C1 segment of cervical spinal cord (tissue), 14 donors: ENCODE measurements around the gene DBH.

Source experiments
- DNase-seq, 14 donors: peaks; one replicate each; lab custom pipeline; 2025; lab: John Stamatoyannopoulos, UW

Gene DBH

DNA sequence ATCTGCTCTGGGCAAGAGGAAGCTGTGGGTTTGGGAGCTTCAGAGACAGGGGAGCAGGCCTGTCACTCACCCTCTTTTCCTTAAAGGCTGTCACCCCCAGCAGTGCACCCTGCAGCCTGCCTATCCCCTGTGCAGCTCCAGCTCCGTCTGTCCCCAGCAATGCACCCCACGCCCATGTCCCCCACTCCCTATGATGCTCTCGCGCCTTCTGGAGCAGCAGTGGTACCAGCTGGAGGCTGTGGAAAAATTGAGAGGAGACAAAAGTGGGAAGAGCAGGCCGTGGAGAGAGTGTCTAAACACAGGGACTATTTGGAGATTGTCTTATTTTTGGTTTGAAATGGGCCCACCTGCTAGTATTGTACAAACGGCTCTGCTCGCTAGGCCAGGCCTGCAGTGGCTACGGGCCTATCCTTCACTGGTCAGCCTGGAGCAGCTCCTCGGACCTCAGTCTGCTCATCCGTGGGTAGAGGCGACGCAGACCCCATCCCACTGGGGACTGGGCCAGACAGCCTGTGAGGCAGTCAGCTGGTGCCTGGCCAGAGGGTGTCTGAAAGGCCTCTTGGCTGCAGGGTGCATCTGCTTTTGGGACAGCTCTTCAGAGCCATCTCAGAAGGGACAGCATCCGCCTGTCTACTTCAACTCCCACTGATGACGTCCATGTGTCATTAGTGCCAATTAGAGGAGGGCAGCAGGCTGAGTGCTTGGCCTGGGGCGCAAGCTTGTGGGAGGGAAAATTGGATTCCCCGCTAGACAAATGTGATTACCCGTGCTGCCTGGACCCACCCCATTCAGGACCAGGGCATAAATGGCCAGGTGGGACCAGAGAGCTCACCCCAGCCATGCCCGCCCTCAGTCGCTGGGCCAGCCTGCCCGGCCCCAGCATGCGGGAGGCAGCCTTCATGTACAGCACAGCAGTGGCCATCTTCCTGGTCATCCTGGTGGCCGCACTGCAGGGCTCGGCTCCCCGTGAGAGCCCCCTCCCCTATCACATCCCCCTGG, at the start of gene DBH:
TSS of gene DBH (plus strand) at position 831 of the 999 bp plus-strand sequence. CDS start at position 840, 9 bp downstream.
- no peak for DNase-seq

GRCh38 chr9:133587051-133587450, 49.1 kb upstream of the DBH start:
- DNase-seq, result no peak

DNA sequence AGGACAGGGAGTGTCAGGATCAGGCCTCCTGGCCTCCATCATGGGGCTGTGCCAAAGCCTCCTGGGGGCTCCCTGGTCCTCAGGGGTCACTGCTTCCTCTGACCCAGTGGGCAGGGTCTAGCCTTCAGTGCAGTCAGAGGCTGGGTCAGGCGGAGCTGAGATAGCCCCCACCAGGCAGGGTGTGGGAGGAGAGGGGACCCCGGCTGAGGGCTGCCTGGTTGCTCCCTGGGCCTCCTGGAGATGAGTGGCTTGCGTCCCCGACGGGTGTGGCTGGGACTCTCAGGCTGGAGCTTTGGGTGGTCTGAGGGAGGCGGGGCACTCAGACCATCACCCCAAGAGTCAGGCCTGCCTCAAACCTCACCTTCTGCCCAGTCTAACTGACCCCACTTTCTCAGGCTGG, 48.7 kb upstream of the DBH start:
- no peak for DNase-seq

DNA sequence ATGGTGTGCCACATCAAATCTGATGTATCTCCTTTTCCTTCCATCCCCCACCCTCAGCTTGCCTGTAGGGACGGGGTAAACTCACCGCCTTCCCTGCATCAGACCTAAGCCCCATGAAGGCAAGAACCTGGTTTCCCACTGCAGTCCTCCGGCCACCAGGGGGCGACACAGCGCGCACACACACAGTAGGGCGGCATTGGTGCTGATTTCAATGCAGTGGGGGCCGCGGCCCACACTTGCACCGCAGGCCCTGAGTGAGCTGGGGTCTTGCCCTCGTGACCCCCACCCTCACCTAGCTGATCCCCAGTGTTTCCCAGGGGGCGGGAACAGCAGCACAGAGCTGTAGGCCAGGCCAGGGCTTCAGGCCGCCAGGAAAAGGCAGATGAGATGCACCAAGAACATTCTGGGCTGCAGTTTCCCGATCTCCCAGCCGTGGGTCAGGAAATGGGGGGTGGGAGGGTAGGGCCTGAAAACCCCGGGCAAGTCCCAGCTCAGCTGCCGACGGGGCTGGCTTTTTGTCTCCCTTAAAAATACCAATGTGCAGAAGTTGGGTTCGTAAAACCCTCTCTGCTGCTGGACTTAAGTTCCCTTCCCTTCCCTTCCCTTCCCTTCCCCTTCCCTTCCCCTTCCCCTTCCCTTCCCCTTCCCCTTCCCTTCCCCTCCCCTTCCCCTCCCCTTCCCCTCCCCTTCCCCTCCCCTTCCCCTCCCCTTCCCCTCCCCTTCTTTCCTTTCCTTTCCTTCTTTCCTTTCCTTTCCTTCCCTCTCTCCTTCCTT, 46.5 kb upstream of the DBH start:
- DNase-seq, result no peak

GRCh38 chr9:133590231-133590855, 45.8 kb upstream of the DBH start:
- DNase-seq, result no peak

DNA sequence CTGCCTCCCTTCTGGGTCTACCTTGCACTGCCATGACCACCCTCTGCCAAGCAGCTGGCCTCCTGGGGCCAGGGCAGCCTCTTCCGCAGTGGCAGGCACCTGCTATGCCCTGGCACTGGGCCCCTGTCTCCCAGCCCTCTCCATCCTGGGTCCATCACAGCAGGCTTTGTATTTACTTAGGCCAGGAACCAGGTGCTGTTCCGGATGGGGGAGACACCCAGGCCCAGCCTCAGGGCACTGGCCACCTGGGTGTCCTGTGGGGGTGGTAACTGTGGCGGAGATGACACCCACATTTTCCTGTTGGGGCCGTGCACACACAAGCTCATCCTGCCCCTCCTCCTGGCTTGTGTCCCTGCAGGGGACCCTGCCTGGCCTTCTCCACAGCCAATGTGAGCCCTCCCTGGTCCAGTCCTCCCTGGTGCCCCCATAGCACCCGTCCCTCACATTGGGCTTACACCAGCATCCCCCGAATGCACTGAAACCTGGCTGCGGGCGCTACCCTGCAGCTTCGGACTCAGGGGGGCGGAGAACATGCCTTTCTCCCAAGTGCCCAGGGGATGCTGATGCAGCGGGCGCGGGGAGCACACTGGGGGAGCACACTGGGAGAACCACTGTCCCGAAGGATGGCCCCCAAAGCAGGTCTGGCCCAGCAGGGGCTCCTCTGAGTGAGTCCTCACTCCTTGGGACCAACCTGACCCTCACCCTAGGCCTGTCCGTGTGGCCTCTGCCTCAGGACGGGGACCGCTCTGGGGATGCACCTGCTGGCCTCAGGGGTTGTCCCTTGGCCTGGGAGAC, 44.9 kb upstream of the DBH start:
- no peak for DNase-seq

DNA sequence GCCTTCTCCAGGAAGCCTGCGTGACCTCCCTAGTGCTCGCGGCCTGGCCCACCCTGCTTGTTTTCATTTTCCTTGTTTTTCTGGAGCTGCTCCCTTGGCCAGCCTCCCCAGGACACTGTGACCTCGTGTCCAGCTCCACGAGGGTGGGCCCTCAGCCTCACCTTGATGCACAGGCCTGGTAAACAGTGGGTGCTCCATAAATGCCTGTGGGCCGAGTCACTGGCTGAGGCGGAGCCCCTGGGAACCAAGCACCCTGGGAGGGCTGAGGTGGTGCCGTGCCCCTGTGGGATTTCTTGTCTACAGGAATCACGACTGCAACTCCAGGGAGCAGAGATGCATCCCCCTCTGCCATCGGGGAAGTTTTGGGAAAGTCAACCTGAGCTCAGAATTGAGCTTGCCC, 44.2 kb upstream of the DBH start:
- DNase-seq, result no peak

DNA sequence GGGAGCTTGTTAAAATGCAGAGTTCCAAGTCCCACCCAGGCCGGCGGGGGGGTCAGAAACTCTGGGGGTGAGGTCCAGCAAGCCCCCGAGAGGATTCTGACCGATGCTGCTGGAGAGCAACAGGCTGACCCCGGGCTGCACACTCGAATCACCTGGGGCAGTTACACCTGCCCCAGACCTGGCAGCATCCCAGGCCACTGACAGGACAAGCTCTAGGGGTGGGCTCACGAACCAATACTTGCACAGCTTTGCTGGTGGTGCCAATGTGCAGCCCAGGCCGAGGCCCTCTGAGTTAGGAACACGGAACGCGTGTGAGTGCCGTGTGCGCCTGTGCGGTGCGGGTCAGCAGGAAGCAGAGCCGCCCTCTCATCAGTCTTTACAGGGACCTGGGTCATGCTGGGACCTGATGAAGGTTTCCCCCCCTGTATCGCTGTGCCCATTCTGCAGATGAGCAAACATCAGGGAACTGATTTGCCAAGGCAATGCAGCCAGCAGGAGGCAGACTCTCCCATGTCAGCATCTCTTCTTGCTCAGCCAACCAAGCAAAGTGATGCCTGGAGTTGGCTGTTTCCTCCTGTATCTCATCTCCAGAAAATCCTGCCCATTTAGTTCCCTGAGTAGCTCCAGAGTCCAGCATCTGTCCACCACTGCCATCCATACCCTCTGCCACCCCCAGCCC, 43.3 kb upstream of the DBH start:
- no peak for DNase-seq

DNA sequence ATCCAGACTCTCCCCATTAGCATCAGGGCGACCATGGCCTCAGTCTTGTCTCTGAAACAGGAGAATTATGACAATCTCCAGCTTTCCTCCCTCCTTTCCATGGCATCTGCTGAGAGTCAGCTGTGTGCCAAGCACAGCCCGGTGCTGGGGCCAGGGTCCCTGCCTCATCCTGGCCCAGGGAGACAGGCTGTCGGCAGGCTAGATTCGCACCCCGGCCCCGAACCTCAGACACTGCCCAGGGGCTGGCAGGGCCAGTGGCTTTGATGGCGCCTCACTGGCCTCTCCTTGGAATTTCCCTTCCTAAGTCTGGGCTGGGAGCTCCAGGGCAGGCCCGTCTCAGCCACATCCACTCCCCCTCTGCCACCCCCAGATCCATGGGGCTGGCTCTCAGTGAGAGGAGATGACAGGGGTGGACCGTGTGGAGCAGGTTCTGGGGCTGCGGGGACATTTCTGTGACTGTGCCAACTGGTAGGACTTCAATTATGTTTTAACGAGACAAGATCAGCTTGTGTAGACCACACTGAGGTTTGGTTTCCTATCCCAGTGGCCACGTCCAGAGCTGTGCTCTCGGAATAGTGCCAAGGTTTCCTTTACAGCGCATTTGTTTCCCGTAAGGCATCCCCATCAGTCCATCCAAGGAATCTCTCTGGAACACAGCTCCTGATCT, 42.4 kb upstream of the DBH start:
- DNase-seq, result no peak

DNA sequence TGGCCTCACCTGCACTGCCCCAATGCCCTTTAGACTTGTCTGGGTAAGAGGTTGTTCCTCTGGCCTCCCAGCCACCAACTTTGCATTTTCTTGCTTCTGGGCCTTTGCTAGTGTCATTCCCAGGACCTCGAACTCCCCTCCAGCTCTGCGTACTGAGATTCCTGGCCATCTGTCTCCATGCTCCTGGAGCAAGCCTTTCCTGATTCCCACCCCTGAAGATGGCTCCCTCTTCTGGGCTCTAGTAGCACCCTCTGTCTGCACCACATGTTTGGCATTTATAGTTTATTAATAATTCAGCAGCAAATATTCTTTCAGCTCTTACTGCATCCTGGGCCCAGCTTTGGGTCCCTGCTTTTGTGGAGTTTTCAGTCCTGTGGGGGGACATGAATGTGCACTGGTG, 41.9 kb upstream of the DBH start:
- DNase-seq, result no peak

DNA sequence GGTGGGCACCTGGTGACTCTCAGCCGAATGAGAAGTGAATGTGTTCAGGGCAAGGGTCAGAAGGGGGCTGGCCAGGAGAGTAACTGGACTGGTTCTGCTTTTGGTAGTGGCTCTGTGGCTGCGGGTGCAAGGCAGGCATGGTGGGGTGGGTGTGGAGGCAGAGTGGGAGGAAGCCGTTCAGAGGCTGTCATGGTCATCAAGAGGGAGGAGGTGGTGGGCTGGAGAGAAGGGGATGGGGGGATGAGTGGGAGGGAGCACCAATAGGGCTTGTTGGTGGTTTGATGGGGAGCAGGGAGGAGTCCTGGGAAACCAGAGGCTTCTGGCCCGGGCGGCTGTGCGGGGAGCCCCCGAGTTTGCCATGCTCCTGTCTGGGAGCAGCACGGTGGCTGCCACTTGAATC, 40.3 kb upstream of the DBH start:
- DNase-seq, result no peak

GRCh38 chr9:133597316-133597957, 38.7 kb upstream of the DBH start:
- no peak for DNase-seq

DNA sequence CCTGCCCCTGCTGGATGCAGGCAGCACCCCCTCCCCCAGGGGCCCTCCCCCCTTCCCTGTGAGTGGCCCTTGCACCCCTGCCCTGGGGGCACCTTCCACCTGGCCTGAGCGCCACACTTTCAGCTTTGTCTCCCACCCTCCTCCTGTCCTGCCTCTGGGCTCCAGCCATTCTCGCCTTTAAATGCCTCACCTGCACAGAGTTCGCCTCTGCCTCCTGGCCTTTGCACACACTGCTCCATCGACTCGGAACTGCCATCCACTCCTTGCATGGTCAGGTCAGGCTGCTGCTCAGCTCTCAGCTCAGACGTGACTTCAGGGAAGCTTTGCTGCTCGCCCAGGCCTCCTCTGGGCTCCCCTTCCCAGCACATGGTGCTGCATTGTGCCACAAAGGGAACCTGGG, 37.2 kb upstream of the DBH start:
- no peak for DNase-seq

DNA sequence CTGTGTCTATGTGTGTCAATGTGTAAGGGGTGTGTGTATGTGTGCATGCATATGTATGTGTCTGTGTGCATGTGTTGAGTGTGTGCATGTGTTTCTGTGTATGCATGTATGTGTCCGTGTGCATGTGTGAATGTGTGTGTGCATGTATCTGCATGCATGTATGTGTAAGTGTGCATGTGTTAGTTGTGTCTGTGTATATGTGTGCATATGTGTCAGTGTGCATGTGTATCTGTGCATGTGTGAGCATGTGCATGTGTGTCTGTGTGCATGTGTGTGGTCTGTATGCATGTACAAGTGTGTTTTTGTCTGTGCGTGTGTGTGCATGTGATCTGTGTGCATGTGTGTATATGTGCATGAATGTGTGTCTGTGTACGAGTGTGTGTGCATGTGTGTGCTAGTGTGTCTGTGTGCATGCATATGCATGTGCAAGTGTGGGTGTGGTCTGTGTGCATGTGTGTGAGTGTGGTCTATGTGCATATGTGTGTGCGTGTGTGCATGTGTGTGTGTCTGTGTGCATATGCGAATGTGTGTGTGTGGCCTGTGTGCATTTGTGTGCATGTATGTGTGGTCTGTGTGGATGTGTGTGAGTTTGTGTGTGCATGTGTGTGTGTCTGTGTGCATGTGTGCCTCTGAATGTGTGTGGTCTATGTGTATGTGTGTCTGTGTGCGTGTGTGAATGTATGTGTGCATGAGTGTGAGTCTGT, 36.5 kb upstream of the DBH start:
- DNase-seq, result no peak

DNA sequence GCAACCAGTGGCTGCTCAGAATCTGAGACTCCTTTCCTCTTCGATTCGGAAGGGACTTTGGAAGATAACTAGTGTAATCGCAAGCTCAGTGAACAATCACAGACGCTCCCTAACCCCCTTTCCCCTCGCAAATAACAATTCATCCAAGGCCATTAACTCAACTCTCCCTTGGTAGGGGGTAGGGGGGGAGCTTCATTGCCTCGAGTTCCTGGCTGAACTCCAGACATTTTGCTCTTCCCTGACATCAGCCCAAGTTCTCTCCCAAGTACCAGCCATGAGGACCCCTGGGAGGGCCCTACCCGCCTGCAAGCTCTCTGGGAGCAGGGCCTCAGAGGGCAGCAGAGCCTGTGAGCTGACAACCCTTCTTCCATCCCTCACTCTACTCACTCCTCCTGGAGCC, 35.4 kb upstream of the DBH start:
- no peak for DNase-seq

- DNase-seq, result no peak
These were observed 34.4 kb upstream of the DBH start for GRCh38 chr9:133601746-133602145.

DNA sequence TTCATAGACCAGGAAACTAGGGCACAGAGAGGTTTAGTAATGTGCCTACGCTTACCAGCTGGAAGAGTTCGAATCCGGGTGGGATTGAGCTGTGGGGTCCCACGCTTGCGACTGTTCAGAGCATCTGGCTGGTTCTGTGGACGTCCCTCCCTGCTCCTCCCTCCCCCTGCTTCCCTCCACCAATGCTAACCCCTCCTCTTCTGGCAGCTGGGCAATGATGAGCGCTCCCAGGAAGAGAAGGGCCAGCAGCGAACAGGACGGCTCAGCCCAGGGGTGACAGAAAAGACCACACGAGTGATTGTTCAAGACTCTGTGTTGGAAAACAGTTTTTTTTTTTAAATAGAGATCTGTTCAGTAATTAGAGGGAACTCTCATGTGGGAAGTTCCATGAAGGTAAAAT, 33.9 kb upstream of the DBH start:
- no peak for DNase-seq

DNA sequence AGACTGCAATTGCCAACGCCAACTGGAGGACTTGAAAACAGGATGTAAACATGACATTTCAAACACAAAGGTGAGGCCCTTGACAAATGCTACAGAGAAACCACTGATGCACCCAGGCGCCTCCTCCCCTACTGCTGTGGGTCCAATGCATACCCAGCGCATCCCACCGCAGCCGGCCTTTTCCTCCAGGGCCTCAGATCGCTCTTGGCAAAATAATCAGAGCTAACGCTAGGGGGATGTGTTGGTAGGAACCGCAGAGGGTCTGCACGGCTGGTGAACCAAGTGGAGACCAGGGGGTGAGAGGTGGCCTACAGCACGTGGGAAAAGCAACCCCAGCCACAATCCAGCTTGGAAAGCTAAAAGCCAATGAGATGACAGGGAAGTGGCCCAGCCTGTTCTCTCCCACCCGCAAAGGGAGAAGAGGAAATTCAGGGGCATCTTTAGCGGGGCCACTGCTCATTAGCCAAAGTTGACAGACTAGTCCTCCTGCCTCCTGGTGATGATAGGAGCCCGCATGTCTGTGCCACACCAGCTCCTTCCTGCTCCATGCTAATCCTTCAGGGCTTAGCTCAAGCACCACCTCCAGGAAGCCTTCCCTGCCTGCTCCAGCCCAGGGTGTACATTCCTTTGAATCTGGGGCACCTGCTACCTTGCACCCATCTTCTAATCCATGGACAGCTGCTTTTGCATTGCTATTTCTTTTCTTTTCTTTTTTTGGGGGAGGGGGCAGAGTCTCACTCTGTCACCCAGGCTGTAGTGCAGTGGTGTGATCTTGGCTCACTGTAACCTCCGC, 32.8 kb upstream of the DBH start:
- DNase-seq, result no peak
